Mononuclear cell (primary cell): ENCODE measurements around the gene ZNF316. TPM values are rescaled to one million over a fixed set of nuclear protein-coding genes. Genes with fewer than 3 reads are reported as not detected.

Experiments used
- H3K27me3 ChIP-seq: 2 replicates; pipeline ENCODE4 v1.6.0; 2011; ENCODE audit warnings: low read length, control low read depth; ENCODE audit not compliant: insufficient read depth
- H3K4me1 ChIP-seq: 2 replicates; pipeline ENCODE4 v1.5.1; 2011; ENCODE audit warnings: mild to moderate bottlenecking, low read length, control low read depth; ENCODE audit not compliant: insufficient read depth
- H3K4me3 ChIP-seq: 2 replicates; pipeline ENCODE4 v1.5.1; 2011; ENCODE audit warnings: mild to moderate bottlenecking, low read length, moderate library complexity
- H3K9me3 ChIP-seq: 2 replicates; pipeline ENCODE4 v1.5.1; 2011; ENCODE audit warnings: low read depth, mild to moderate bottlenecking, control low read depth, low read length
- total RNA-seq: library from RNA; depleted of rRNA; stranded (reverse); fragments of >200 nt; gene quantifications from one replicate; pipeline ENCODE4 v1.2.3, GENCODE V29; 2012

Gene ZNF316
- 23.3 TPM for total RNA-seq

DNA sequence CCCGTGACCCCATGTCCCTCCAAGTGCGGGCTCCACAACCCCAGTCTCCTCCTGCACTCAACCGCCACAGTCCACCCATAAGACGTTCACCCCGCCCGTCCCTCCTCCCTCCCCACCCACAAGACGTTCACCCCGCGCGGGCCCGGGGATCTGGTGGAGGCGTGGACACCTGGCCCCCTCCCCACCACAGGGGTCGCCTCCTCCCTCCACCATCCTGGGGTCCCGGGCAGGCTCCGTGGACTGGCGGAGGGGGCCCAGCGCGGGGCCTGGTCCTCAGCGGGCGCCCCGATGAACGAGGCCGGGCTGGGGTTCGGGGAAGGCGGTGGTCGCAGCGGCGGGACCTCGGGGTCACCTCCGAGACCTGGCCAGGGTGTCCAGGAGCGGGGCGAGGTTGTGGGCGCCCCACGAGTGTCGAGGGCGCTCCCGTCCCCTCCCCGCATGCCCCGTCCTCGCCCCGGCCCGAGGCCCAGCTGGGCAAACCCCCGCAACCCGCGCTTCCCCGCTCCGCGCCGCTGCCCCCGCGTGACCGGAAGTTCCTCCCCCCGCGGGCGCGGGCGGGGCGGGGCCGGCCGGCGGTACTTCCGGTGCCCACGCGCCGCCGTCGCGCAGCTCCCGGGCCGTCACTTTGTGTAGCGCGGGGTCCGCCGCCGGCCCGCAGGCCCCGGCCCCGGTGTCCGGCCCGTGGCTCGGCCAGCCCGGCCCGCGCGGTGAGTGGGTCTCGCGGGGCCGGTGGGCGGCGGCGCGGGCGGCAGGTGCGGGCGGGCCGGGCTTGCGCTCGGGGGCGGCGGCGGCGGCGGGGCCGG is at the start of gene ZNF316:
Gene ZNF316 (plus strand): TSS at position 578 of the 803 bp plus-strand sequence. CDS start 5,092 bp downstream, outside the sequence.
- peaks cover 43% of the 10 kb centered on the region for H3K4me1 ChIP-seq
- H3K4me3 ChIP-seq: peak within 1 kb of the TSS; percentile 57
- no peaks in the 10 kb centered on the region for H3K9me3 ChIP-seq
- H3K27me3 ChIP-seq: no peaks in the 10 kb centered on the region

DNA sequence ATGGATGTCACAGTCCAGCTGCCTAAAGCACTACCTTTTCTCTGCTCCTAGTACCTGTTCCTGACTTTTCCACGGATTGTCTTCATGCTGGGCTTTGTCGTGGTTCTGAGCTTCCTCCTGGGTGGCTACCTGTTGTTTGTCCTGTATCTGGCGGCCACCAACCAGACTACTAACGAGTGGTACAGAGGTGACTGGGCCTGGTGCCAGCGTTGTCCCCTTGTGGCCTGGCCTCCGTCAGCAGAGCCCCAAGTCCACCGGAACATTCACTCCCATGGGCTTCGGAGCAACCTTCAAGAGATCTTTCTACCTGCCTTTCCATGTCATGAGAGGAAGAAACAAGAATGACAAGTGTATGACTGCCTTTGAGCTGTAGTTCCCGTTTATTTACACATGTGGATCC is 48.6 kb upstream of the ZNF316 start:
- no peaks in the 10 kb centered on the region for H3K9me3 ChIP-seq
- no peaks in the 10 kb centered on the region for H3K27me3 ChIP-seq
- H3K4me3 ChIP-seq: no peak overlapping the region
- H3K4me1 ChIP-seq: peaks cover 14% of the 10 kb centered on the region

GRCh38 chr7:6589151-6589828 is 47.8 kb upstream of the ZNF316 start:
- H3K9me3 ChIP-seq: no peaks in the 10 kb centered on the region

DNA sequence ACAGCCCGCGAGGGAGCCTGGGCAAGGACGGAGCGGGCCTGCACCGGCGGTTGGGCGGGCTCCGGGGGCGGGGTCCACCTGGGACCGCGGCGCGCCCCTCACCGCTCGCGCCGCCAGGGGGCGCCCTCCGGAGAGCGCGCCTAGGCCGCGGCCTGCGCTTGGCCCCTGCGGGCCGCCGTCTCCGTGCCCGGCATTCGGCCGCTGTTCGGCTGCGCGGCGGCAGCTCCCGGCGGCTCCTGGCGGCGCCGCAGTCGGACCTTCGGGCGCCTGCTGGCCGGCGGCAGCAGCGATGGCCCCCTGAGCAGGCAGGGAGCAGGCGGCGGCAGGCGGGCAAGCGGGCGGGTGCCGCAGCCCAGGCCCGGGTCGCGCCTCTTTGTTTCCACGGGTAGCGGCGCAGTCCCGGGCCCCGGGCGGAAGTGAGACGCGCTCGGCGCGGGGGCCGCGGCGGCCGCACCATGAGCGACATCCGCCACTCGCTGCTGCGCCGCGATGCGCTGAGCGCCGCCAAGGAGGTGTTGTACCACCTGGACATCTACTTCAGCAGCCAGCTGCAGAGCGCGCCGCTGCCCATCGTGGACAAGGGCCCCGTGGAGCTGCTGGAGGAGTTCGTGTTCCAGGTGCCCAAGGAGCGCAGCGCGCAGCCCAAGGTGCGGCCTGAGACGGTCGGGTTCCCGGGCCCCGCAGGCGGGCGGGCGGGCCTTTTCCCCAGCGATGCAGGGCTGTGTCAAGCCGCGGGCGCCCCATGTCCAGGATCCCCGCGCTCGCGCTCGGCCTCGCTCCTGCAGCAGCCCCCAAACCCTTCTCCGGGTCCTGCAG is 47.1 kb upstream of the ZNF316 start, which contains the start of gene INTS15:
Gene INTS15 (plus strand): TSS at position 193 of the 816 bp plus-strand sequence. CDS start 263 bp downstream, at position 456.
- no peaks in the 10 kb centered on the region for H3K9me3 ChIP-seq
- peak within 1 kb of the TSS; percentile 71 for H3K4me3 ChIP-seq
- H3K27me3 ChIP-seq: no peaks in the 10 kb centered on the region
- peaks cover 14% of the 10 kb centered on the region for H3K4me1 ChIP-seq

More at GRCh38 chr7:6589151-6589828, 47.8 kb upstream of the ZNF316 start:
- Histone ChIP-seq H3K4me3 (no peak overlapping the region), H3K27me3 (no peaks in the 10 kb centered on the region), H3K4me1 (peaks cover 14% of the 10 kb centered on the region)

- Histone ChIP-seq H3K4me1 (peaks cover 14% of the 10 kb centered on the region), H3K4me3 (peak overlapping the region; percentile 71), H3K9me3 (no peaks in the 10 kb centered on the region), H3K27me3 (no peaks in the 10 kb centered on the region)
Observed at GRCh38 chr7:6590645-6591110, 46.4 kb upstream of the ZNF316 start.

DNA sequence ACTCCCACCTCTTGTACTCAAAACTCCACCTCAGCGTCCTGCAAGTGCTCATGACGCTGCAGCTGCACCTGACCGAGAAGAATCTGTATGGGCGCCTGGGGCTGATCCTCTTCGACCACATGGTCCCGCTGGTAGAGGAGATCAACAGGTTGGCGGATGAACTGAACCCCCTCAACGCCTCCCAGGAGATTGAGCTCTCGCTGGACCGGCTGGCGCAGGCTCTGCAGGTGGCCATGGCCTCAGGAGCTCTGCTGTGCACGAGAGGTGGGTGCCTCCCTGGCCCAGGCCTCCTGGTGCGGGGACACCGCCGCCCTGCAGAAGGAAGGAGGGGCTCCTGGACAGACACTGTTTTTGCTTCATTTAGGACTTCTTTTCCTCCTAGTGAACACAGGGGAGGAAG is 37.0 kb upstream of the ZNF316 start:
- H3K4me1 ChIP-seq: no peaks in the 10 kb centered on the region
- no peaks in the 10 kb centered on the region for H3K27me3 ChIP-seq
- H3K9me3 ChIP-seq: no peaks in the 10 kb centered on the region
- H3K4me3 ChIP-seq: no peak overlapping the region

DNA sequence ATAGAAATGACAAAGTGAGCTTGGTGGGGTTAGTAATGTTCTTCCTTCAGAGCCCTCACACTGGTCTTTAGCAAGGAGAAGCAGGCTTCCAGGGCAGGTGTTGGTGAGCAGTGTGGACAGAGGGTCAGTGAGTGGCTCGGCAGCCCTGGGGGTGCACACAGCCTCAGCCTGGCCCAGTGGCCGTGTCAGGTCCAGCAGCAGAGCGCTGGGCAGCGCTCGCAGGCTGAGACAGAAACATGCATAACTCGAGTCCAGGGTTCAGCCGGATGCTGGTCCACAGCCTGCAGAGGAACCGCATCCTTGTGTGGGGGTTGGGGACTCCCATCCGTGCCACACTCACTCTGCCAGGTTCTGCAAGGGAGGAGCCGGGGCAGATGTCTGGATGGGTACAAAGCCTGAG is 32.7 kb upstream of the ZNF316 start:
- H3K4me3 ChIP-seq: no peak overlapping the region
- no peaks in the 10 kb centered on the region for H3K4me1 ChIP-seq
- H3K27me3 ChIP-seq: no peaks in the 10 kb centered on the region
- no peaks in the 10 kb centered on the region for H3K9me3 ChIP-seq

- Histone ChIP-seq H3K27me3 (no peaks in the 10 kb centered on the region), H3K4me1 (no peaks in the 10 kb centered on the region), H3K4me3 (no peak overlapping the region), H3K9me3 (no peaks in the 10 kb centered on the region)
Observed at GRCh38 chr7:6606866-6607583, 30.1 kb upstream of the ZNF316 start.

GRCh38 chr7:6607651-6608051 is 29.5 kb upstream of the ZNF316 start:
- no peaks in the 10 kb centered on the region for H3K9me3 ChIP-seq
- H3K27me3 ChIP-seq: no peaks in the 10 kb centered on the region

GRCh38 chr7:6608081-6608480 is 29.0 kb upstream of the ZNF316 start:
- Histone ChIP-seq H3K9me3 (no peaks in the 10 kb centered on the region), H3K27me3 (no peaks in the 10 kb centered on the region), H3K4me3 (no peak overlapping the region), H3K4me1 (no peaks in the 10 kb centered on the region)

More at GRCh38 chr7:6607651-6608051, 29.5 kb upstream of the ZNF316 start:
- H3K4me1 ChIP-seq: no peaks in the 10 kb centered on the region
- H3K4me3 ChIP-seq: no peak overlapping the region

- Histone ChIP-seq H3K27me3 (no peaks in the 10 kb centered on the region), H3K4me1 (no peaks in the 10 kb centered on the region), H3K9me3 (no peaks in the 10 kb centered on the region), H3K4me3 (no peak overlapping the region)
Observed at GRCh38 chr7:6608794-6609193, 28.3 kb upstream of the ZNF316 start.

DNA sequence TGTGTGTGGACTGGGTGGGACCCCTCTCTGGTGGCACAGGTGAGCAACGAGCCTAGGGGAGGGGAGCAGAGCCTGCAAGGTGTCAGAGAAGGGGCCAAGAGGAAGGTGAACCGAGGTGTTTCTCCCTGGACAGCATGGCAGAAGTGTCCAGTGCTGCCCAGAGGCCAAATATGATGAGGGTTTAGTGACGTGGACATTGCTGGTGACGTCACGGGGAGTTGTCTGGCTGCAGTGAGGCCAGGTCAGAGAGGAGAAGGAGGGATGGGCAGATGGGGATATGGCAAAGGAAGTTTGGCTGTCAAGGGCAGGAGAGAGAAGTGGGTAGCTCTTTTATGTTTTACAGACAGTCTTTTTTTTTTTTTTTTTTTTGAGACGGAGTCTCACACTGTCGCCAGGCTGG is 24.3 kb upstream of the ZNF316 start:
- Histone ChIP-seq H3K4me3 (no peak overlapping the region), H3K27me3 (peaks cover 15% of the 10 kb centered on the region), H3K9me3 (no peaks in the 10 kb centered on the region), H3K4me1 (peaks cover 4% of the 10 kb centered on the region)

DNA sequence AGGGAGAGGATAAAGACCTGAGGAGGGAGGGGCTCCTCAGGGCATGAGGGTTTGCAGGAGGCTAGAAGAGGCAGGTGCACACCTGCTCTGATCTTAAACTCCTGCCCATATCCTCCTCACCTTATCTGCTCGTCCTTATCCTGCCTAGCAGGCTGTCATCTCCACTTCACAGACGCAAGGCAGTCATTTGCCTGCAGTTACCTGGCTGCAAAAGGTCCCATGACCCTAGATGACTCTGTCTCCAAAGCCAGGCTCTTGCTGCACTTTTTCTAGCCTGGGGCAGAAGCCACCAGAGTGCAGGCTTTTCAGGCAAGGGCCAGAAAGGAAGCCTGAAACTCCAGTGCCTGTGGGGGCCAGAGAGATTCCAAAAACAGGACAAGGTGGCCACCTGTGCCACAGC is 23.4 kb upstream of the ZNF316 start:
- H3K27me3 ChIP-seq: peaks cover 15% of the 10 kb centered on the region
- peaks cover 4% of the 10 kb centered on the region for H3K4me1 ChIP-seq
- H3K9me3 ChIP-seq: no peaks in the 10 kb centered on the region
- no peak overlapping the region for H3K4me3 ChIP-seq

- Histone ChIP-seq H3K27me3 (peaks cover 15% of the 10 kb centered on the region), H3K9me3 (no peaks in the 10 kb centered on the region), H3K4me1 (peaks cover 6% of the 10 kb centered on the region), H3K4me3 (peak within 1 kb of the TSS; percentile 20)
Observed at GRCh38 chr7:6614953-6615722, 22.0 kb upstream of the ZNF316 start, which contains the start of gene ZNF853. ZNF853 (plus strand) TSS chr7:6615610; CDS start chr7:6616175, 565 bp downstream.
